Measurements from ENCODE around the gene EMX1.

DNA sequence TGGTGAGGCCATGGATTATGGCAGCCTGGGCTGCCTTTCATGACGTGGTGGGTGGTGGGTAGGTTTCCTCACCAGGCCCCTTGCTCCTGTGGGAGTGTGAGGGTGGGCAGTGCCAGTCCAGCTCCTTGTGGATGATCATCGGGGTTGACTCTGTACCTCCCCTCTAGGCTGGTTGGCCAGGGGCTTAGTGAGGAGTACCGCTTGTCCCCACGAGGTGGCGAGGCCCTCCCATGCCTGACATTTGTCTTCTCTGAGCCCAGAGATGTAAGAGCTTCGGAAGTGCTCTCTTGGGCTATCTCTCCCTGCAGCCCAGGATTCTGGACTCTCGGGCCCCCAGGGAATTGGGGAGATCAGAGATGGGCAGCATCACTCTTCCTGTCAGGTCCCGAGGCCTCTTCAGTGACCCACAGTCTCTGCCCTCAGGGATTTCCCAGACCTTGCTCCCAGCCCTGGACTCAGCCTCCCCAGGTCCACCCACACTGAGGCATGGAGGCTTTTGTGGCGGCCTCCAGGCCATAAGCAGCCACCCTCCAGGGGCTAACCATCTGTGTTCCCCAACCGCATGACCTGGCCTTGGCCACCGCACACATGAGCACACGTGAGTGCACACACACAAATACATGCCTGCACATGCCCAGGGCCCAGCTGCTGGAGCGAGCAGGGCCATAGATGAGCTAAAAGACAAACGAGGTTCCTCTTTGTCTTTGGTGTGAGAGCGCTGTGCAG, 23.6 kb upstream of the EMX1 start:
- TF ChIP-seq, protein P1, sequence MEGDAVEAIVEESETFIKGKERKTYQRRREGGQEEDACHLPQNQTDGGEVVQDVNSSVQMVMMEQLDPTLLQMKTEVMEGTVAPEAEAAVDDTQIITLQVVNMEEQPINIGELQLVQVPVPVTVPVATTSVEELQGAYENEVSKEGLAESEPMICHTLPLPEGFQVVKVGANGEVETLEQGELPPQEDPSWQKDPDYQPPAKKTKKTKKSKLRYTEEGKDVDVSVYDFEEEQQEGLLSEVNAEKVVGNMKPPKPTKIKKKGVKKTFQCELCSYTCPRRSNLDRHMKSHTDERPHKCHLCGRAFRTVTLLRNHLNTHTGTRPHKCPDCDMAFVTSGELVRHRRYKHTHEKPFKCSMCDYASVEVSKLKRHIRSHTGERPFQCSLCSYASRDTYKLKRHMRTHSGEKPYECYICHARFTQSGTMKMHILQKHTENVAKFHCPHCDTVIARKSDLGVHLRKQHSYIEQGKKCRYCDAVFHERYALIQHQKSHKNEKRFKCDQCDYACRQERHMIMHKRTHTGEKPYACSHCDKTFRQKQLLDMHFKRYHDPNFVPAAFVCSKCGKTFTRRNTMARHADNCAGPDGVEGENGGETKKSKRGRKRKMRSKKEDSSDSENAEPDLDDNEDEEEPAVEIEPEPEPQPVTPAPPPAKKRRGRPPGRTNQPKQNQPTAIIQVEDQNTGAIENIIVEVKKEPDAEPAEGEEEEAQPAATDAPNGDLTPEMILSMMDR (IDR thresholded peaks at IDR 0.05), result peak; percentile 19 to 61 (median 30)
- TF ChIP-seq POLR2AphosphoS5 (IDR thresholded peaks at IDR 0.05), result no peak

Measured in breast epithelium (tissue), 3 donors.